Astrocyte of the cerebellum (primary cell): ENCODE data around the gene OR10H1.

Experiments
- DNase-seq: peaks from one replicate; pipeline ENCODE4 v3.0.0-alpha.2; 2011; ENCODE audit warnings: low read depth
- H3K4me3 ChIP-seq: 2 replicates; pipeline ENCODE4 v1.5.1; 2011; ENCODE audit warnings: mild to moderate bottlenecking, low read depth, low read length, moderate library complexity
- in situ Hi-C: cut with HindIII; loops from 2 replicates; pipeline ENCODE4 v1.10.0; 2017; ENCODE audit warnings: low sequenced_read_pairs
- TF ChIP-seq, protein P1 (sequence below): IDR thresholded peaks from 2 replicates; pipeline ENCODE4 v1.5.1; 2012; ENCODE audit warnings: low read length, low read depth, moderate library complexity, mild to moderate bottlenecking; ENCODE audit errors: missing control alignments

The OR10H1 gene

DNA sequence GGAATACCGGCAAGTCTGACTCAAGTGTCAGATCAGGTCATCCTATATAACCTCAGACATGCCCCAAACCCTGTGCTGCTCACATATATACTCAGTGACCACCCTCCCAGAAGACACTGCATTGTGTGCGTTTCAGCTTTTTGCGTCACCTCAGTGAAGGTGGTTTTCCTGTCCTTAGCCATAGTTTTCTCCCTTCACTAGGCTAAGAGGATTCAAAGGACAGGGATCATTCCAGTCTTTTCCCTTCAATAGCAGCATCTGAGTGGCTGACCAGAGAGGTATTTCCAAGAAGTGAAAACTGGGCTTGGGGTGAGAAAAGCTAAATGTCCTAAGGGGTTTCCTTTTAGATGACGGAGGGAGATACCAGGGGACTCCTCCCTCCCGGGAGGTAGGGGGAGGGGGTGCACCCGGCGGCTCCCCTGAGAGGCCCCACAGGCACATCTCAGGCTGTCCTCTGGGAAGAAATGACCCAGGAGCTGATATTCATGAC, 12.7 kb upstream of the OR10H1 start:
- H3K4me3 ChIP-seq: no peak overlapping the region
- in situ Hi-C loops: no loop called here
- no peak for DNase-seq
- TF ChIP-seq, protein P1, sequence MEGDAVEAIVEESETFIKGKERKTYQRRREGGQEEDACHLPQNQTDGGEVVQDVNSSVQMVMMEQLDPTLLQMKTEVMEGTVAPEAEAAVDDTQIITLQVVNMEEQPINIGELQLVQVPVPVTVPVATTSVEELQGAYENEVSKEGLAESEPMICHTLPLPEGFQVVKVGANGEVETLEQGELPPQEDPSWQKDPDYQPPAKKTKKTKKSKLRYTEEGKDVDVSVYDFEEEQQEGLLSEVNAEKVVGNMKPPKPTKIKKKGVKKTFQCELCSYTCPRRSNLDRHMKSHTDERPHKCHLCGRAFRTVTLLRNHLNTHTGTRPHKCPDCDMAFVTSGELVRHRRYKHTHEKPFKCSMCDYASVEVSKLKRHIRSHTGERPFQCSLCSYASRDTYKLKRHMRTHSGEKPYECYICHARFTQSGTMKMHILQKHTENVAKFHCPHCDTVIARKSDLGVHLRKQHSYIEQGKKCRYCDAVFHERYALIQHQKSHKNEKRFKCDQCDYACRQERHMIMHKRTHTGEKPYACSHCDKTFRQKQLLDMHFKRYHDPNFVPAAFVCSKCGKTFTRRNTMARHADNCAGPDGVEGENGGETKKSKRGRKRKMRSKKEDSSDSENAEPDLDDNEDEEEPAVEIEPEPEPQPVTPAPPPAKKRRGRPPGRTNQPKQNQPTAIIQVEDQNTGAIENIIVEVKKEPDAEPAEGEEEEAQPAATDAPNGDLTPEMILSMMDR: no peak

DNA sequence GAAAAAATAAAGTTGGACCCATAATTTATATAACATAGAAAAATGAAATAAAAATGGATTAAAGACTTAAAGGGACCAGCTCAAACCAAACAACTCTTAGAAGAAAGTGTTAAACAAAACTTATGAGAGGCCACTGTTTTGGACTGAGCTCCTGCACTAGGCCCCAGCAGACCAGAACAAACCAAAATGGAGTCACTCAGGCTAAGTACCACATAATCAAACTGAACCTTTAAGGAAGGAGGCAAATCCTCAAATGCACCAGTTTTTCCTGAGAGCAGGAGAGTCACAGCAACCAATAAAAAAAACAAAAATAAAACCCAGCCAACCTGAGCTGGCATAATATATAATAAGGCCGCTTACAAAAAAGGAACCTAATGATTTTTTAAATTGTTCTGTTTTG, 10.3 kb upstream of the OR10H1 start:
- in situ Hi-C loops: no loop called here
- no peak for DNase-seq
- TF ChIP-seq, protein P1: no peak
- H3K4me3 ChIP-seq: no peak overlapping the region

DNA sequence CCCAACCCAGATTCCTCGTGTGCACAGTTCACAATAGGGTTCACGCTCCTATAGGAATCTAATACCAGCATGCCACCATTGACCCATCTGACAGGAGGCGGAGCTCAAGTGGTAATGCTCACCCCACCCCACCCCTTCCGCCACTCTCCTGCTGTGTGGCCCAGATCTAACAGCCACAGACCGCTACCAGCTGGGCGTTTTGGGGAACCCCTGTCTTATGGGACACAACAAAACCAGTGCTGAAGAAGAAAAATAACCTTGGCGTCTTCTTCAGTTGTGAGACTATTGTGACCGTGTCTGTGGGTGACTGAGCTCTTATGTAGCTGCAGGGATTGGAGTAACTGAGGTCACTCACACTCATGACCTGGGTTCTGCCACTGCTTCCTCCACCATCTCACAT, 5.2 kb upstream of the OR10H1 start:
- no peak overlapping the region for H3K4me3 ChIP-seq
- in situ Hi-C loops: no loop called here
- TF ChIP-seq, protein P1: no peak
- DNase-seq: no peak

DNA sequence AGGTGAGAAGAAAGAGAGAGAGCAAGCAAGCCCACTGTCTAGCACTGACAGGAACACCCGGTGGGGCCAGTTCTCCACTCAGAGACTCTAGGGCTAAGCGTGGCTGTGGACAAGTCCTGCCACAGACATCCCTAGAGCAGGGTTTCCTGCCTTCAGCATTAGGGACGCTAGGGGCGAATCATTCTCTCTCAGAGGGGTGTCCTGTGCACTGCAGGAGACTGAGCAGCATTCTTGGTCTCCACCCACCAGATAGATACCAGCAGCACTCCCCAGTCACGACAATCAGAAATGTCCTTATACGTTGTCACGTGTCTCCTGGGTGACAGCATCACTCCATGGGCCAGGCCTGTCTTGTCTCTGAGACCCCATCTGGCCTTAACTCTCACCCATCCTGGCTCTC, 1.5 kb downstream of the OR10H1 start:
- DNase-seq: no peak
- H3K4me3 ChIP-seq: no peak overlapping the region
- in situ Hi-C loops: no loop called here
- TF ChIP-seq, protein P1: no peak

DNA sequence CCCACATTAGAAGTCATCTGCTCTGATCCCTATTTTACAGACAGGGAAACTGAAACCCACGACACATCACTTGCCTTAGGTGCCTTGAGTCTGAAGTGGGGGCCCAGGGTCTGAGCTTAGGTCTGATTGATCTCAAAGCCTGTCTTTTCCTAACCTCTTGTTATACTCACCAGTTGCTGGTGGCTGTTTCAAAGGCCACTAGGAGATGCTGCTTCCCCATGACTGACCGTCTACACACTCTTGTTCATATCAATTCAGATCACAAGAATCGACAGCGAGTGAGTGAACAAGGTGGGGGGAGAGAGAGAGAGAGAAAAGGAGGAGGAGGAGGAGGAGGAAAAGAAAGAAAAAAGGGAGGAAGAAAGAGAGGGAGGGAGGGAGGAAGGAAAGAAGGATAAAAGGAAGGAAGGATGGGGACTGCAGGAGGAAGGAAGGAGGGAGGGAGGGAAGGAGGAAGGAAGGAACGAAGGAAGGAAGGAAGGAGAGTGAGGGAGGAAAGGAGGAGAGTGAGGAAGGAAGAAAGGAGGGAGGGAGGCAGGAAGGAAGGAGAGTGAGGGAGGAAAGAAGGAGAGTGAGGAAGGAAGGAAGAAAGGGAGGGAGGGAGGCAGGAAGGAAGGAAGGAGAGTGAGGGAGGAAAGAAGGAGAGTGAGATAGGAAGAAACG, 3.3 kb downstream of the OR10H1 start:
- TF ChIP-seq, protein P1: no peak
- in situ Hi-C loops: no loop called here
- no peak overlapping the region for H3K4me3 ChIP-seq
- DNase-seq: no peak

DNA sequence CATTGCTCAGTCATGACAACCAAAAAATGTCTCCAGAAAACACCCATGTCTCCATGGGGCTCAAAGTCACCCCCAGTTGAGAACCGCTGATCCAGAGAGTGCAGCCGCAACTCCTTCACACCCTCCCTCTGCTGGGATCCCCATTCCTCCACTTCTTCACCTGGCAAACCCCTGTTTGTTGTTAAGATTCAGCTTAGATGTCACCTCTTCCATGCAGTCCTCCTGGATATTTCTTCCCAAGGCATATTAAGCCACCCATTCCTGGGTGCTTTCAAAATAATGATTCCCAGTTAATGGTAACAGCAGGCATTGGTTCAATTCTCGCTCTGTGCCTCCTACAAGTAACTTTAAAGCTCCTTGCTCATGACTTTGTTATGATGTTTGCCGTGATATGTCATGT, 4.0 kb downstream of the OR10H1 start:
- TF ChIP-seq, protein P1: no peak
- in situ Hi-C loops: no loop called here
- no peak for DNase-seq
- no peak overlapping the region for H3K4me3 ChIP-seq
